SIG-M5 treated with dmso at 0.1 percent for 504 hours (cell line): Measurements from ENCODE around the gene DDX27.
"Not testable (repeated sequence)": the region's sequence is repeated elsewhere in the genome, so short reads cannot be mapped to it uniquely, and the experiment has no call there.

ENCODE experiments used
- DNase-seq: peaks from one replicate; lab custom pipeline; 2025; ENCODE audit not compliant: unreplicated experiment; lab: John Stamatoyannopoulos, UW

DDX27 gene

GRCh38 chr20:49203746-49204145, 15.5 kb upstream of the DDX27 start:
- DNase-seq: no peak

GRCh38 chr20:49207076-49207475, 12.1 kb upstream of the DDX27 start:
- DNase-seq: no peak

GRCh38 chr20:49210101-49210756, 9.0 kb upstream of the DDX27 start:
- DNase-seq: no peak

- DNase-seq: no peak
These were observed 8.5 kb upstream of the DDX27 start for GRCh38 chr20:49210757-49211110.

GRCh38 chr20:49214571-49214970, 4.6 kb upstream of the DDX27 start:
- DNase-seq: no peak

GRCh38 chr20:49215232-49215631, 4.0 kb upstream of the DDX27 start:
- DNase-seq: no peak

GRCh38 chr20:49216991-49217578, 2.1 kb upstream of the DDX27 start:
- DNase-seq: peak; percentile 93

- not testable (repeated sequence) for DNase-seq
These were observed 501 bp upstream of the DDX27 start for GRCh38 chr20:49218739-49219090.

GRCh38 chr20:49219924-49220831, 962 bp downstream of the DDX27 start:
- DNase-seq: no peak

GRCh38 chr20:49225896-49226295, 6.7 kb downstream of the DDX27 start:
- DNase-seq: no peak

GRCh38 chr20:49228676-49229075, 9.5 kb downstream of the DDX27 start:
- DNase-seq: no peak

GRCh38 chr20:49229381-49229780, 10.2 kb downstream of the DDX27 start:
- DNase-seq: no peak

GRCh38 chr20:49230021-49230420, 10.8 kb downstream of the DDX27 start:
- DNase-seq: no peak

- DNase-seq: peak; percentile 81
These were observed 11.4 kb downstream of the DDX27 start for GRCh38 chr20:49230561-49231133.

GRCh38 chr20:49231471-49231870, 12.3 kb downstream of the DDX27 start:
- DNase-seq: no peak

- no peak for DNase-seq
These were observed 14.0 kb downstream of the DDX27 start for GRCh38 chr20:49233226-49233625.

GRCh38 chr20:49234831-49235230, 15.6 kb downstream of the DDX27 start:
- no peak for DNase-seq

GRCh38 chr20:49236301-49236700, 17.1 kb downstream of the DDX27 start:
- no peak for DNase-seq

- DNase-seq: no peak
These were observed 18.3 kb downstream of the DDX27 start for GRCh38 chr20:49237531-49237930.

GRCh38 chr20:49245921-49246740, 26.9 kb downstream of the DDX27 start:
- DNase-seq: peak; percentile 70

GRCh38 chr20:49247169-49247723, 28.0 kb downstream of the DDX27 start:
- no peak for DNase-seq
